Stimulated activated CD8-positive, alpha-beta memory T cell treated with anti-CD3 and anti-CD28 coated beads, Interleukin-4, amount 100 ng/mL, for 48 hours (primary cell): ENCODE results near the gene SH3TC1.
A peak's percentile ranks its signal among the peaks of the same experiment; 100 is the strongest.

Experiments
- DNase-seq: peaks from one replicate; pipeline ENCODE4 v3.0.0-alpha.2; 2020

The SH3TC1 gene

DNA sequence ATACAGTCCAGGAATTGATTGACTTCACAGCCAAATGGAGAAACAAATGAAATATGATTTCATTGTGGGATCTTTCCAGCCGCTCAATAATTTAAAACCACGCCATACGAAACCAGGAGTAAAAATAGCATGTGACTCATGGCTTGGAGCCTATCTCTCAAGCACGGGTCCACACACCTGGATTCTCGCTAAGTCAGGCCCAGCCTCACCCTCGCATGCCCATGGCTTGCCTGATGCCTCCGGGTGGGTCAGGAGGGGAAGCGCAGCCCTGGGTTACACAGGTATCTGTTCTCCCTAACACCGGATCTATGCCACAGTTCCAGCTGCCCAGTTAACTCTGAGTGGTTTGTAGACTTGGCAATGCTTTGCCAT is 34.9 kb upstream of the SH3TC1 start:
- DNase-seq, result no peak

GRCh38 chr4:8164687-8165086 is 34.4 kb upstream of the SH3TC1 start:
- DNase-seq, result no peak

DNA sequence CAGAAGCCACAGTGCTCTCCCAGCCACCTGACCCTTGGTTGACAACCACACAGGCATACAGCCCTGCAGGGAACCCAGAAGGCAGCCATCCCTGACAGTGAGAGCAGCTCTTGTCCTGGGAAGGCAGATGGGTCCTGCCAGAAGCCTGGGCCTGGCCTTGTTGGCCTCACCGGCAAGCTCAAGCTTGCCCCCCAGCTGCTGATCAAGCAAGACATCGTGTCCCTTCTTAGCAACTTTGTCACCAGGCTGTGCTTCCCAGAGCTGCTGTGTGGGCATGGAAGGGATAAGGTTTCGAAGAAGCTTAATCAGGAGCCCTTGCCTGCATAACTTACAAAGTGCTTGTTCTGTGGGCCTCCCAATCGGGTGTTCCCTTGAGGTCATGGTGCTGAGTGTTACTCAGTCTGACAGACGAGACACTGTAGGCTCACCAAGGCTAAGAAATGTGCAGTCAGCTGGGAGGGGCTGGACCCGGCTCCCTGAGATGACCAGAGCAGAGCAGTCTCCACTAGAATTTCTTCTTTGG is 33.7 kb upstream of the SH3TC1 start:
- no peak for DNase-seq

DNA sequence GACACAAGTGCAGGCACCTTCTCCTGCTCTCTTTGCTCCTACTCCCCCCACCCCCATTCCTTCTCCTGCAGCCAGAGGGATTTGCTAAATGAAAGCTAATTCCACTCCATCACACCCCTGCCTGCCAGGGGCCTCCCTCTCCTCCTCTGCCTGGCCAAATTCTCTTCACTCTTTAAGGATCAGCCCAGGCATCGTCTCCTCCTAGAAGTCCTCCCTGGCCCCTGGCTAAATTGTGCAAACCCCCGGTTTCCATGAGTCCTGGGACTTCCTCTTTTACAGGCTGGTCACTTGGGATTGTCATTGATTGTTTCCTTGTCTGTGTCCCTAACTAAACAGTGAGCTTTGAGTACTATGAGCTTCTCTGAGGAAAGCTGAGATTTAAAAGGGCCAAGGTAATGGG is 31.8 kb upstream of the SH3TC1 start:
- DNase-seq, result no peak

DNA sequence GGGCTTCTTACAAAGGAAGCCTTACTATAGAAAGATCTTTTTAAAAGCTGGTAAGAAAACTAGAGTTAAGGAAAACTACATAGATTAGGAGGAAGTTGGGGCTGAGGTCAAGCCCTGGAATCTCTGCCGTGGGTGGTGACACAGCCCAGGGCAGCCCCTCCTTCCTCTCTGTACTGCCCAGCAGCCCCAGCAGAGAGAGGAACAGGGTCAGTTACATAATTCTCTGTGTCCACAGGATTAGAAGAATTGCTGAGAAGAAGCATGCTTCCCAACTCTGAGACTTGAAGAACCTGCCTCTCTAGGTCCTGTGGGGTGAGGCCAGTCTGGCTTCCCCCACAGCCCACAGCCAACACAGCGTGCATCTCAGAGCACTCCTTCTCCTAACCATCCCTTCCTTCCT is 31.3 kb upstream of the SH3TC1 start:
- no peak for DNase-seq

DNA sequence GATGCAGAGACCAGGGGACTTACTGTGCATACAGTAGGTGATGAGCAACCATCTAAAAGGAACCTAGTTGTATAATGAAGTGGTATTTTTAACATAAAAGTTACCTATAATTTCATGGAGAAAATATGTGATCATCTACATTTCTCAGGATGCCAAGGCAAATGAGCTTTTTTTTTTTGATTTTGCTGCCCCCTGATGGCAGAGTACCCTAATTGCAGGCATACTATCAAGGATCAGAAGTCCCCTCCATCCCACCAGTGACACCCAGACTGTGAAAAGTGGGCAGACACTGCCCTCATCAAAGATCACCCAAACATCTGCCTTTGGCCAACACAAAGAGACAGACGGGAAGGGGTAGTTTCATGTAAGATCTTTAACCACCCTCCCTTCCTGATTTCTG is 30.9 kb upstream of the SH3TC1 start:
- DNase-seq, result no peak

GRCh38 chr4:8168832-8169598 is 30.1 kb upstream of the SH3TC1 start:
- DNase-seq, result no peak

DNA sequence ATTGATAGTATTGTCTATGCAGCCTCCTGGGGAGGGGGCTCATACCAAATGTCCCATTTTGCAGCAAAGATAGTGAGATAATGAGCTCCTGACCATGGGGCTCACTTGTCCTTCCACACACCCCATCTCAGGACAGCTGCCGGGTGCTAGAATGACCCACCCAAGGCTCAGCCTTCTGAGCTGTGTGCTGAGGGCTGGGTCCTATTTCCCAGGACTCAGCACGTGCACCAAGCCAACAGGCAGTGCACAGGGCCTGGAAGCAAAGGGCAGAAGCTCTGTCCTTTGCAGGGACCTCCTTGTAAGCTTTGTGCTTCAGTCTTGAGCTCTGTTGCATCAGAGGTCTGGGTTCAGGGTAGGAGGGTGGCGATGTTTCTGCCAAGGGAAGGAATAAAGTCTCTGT is 29.3 kb upstream of the SH3TC1 start:
- DNase-seq, result no peak

- DNase-seq, result no peak
These were observed 28.7 kb upstream of the SH3TC1 start for GRCh38 chr4:8170341-8170740.

DNA sequence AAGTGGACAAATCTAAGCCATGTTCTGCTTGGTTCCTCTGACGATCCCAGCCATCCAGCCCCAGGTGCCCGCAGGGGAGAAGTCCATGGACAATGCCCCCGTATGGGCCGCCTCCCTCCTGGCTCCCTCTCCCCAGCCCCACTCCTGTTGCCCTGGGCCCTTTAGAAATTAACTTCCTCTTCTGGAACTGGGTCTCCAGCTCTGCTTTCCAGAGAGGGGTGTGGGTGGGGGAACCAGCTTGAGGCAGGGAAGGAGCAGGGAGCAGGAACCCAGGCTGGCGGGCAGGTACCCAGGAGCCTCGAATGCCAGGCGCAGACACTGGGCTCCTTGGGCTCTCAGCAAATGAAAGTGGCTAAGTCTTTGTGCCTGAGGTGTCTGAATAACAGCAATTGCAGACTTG is 27.8 kb upstream of the SH3TC1 start:
- no peak for DNase-seq

GRCh38 chr4:8171984-8172924 is 26.8 kb upstream of the SH3TC1 start:
- DNase-seq, result peak; percentile 63

DNA sequence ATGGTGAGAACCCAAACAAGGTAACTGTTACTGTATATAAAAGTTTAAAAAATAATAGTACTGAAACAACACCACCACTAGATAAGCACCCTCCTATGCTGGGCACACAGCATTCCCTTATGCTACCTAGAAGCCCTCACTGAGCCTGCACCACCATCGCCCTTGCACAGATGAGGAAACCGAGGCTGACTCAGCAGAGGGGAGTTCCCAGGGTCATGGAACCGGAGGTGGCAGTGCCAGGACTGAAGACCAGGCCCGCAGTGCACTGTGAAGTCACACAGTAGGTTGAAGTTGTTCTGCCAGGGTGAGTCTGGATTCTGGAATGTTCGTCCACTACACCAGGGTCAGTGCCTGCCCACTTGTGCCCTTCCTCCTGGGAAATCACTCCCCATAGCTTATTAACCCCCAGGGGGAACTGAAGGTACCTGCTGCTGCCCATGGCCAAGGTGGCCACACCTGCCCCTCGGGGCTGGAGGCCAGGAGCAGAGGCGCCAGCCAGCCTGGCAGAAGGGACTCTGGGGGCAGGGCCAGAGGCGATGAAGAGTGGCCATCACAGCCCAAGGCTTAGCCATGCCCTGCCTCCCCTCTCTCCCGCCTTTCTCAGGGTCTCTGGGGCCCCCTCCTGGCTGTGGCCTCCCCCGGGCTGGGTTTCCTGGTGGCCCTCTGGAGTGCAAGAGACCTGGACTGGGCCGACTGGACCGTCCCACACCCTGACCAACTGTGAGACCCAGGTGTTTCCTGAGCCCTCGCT is 25.4 kb upstream of the SH3TC1 start:
- DNase-seq, result no peak

GRCh38 chr4:8174970-8175369 is 24.1 kb upstream of the SH3TC1 start:
- DNase-seq, result no peak

GRCh38 chr4:8175686-8176085 is 23.4 kb upstream of the SH3TC1 start:
- DNase-seq, result no peak

DNA sequence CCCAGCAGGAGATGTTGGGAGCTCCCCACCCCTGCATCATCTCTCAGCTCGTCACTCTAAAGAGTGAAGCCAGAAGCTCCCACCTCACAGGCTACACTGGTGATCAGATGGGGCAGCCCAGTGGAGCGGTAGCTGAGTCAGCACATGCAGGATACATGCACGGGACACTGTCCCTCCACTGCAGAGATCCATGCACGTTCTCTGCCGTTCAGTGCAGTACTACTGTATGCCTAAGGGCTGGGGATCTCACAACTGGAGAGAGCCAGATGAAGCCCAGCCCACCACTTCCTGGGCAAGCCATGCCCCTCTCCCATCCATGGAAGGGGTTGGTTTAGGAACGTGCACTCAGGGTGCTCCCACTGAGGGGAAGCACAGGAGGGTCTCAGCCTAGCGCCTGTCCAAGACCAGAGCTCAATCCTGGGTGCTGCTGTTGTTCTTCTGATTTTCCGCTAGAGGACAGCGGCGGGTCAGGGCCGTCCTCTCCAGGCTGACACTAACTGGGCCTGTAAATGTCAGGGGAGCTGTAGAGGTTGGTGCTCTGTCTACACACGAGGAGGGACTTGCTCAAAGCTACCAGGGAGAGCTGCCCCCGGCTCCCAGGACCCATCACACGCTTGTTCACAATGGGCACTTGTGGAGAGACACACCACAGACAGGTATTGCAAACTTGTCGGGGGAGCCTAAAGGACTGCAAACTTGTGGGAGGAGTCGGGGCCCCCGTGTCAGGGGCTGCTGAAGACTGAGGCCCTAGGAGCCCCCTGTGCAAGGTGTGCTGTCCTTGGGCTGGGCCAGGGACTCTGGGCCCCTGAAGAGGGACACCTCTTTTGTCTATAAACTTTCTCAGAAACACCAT is 22.3 kb upstream of the SH3TC1 start:
- DNase-seq, result peak; percentile 50

- DNase-seq, result no peak
These were observed 21.5 kb upstream of the SH3TC1 start for GRCh38 chr4:8177552-8177951.

GRCh38 chr4:8177956-8178355 is 21.1 kb upstream of the SH3TC1 start:
- no peak for DNase-seq

DNA sequence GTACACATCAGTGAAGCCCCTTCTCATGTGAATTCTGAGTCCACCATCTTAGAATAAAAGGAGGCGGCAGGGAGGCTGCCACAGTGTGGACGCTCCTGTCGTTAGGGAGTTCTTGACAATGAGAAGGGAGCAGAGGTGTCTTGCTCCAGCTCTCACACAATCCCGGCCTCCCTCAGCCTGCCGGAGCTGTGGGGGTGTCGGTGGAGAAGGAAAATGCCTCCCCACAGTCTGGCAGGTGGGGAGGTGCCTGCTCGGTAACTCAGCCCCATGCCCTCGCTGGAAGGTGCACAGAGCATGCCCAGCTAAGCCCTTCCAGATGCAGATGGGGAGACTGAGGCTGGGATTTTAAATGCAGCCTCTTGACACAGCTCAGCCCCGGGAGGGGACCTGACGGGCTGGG is 20.0 kb upstream of the SH3TC1 start:
- no peak for DNase-seq

- DNase-seq, result no peak
These were observed 19.3 kb upstream of the SH3TC1 start for GRCh38 chr4:8179771-8180170.

DNA sequence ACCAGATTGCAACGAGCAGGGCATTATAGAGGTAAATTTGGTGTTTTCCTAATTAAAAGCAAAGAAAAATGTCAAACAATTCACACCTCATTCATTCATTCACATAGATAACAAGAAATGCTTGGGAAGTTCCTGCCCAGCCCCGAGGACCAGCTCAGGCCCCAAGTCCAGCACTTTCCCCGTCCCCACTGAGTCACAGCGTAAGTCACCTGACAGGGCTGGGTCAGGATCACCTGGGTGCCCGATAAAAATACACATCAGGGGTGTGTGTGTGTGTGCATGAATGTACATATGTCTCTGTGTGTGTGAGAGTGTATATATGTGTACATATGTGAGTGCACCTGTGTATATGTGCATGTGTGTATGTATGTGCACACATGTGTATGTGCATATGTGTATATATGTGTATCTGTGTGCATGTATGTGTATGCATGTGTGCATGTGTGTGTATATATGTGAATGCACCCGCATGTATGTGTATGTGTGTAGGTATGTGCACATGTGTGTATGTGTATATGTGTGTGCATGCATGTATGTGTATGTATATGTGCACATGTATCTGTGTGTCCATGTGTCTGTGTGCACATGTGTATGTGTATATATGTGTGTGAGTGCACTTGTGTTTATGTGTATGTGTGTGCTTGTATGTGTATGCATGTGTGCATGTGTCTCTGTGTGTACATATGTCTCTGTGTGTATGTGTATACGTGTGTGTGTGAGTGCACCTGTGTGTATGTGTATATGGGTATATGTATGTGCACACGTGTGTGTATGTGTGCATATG is 18.6 kb upstream of the SH3TC1 start:
- DNase-seq, result no peak

- DNase-seq, result no peak
These were observed 18.0 kb upstream of the SH3TC1 start for GRCh38 chr4:8181119-8181518.
